KMS-11 (cell line): ENCODE data around the gene RETSAT.
A peak's percentile ranks its signal among the peaks of the same experiment; 100 is the strongest.

ENCODE experiments used
- H2AFZ ChIP-seq: fragments of 200-600 bp; sonication (generic); 2 replicates; pipeline ENCODE4 v1.6.1; 2016; ENCODE audit warnings: antibody characterized with exemption, mixed run types, low read depth
- H3K27ac ChIP-seq: fragments of 200-600 bp; sonication (generic); 2 replicates; pipeline ENCODE4 v1.6.1; 2016; ENCODE audit warnings: mild to moderate bottlenecking, mixed run types
- H3K27me3 ChIP-seq: fragments of 200-600 bp; sonication (generic); 2 replicates; pipeline ENCODE4 v1.6.1; 2017; ENCODE audit warnings: mild to moderate bottlenecking, low read depth, mixed run types, moderate library complexity; ENCODE audit not compliant: insufficient read depth
- H3K36me3 ChIP-seq: fragments of 200-600 bp; sonication (generic); 2 replicates; pipeline ENCODE4 v1.6.1; 2017; ENCODE audit warnings: mild to moderate bottlenecking, mixed run types; ENCODE audit not compliant: insufficient read depth
- H3K4me1 ChIP-seq: fragments of 200-600 bp; sonication (generic); 2 replicates; pipeline ENCODE4 v1.6.1; 2016; ENCODE audit warnings: mild to moderate bottlenecking, low read depth, mixed run types; ENCODE audit not compliant: poor library complexity, severe bottlenecking
- H3K4me2 ChIP-seq: fragments of 200-600 bp; sonication (generic); 2 replicates; pipeline ENCODE4 v1.7.0; 2016; ENCODE audit warnings: mild to moderate bottlenecking, mixed run types
- H3K4me3 ChIP-seq: fragments of 200-600 bp; sonication (generic); IDR thresholded peaks from 2 replicates; pipeline ENCODE4 v1.6.1; 2017; ENCODE audit warnings: low read depth, low read length, mixed read lengths; ENCODE audit not compliant: insufficient read depth
- H3K79me2 ChIP-seq: fragments of 200-600 bp; sonication (generic); 2 replicates; pipeline ENCODE4 v1.6.1; 2016; ENCODE audit warnings: low read depth, mixed run types; ENCODE audit not compliant: insufficient read depth
- H3K9ac ChIP-seq: fragments of 200-600 bp; sonication (generic); 2 replicates; pipeline ENCODE4 v1.6.1; 2016; ENCODE audit warnings: mild to moderate bottlenecking, mixed run types
- H4K20me1 ChIP-seq: fragments of 200-600 bp; sonication (generic); 2 replicates; pipeline ENCODE4 v1.6.1; 2016; ENCODE audit warnings: mild to moderate bottlenecking, mixed run types; ENCODE audit not compliant: insufficient read depth
- CTCF ChIP-seq: fragments of 200-600 bp; sonication (generic); conservative IDR thresholded peaks from 2 replicates; pipeline ENCODE4 v1.6.1; 2017; ENCODE audit warnings: low read depth, mild to moderate bottlenecking, antibody characterized with exemption, low read length, moderate library complexity, mixed read lengths

RETSAT gene

GRCh38 chr2:85355521-85355920 is 1.2 kb upstream of the RETSAT start:
- no peak for TF ChIP-seq CTCF
- H4K20me1 ChIP-seq = no peaks in the 10 kb centered on the region
- peaks cover 18% of the 10 kb centered on the region for H3K4me1 ChIP-seq
- peaks cover 26% of the 10 kb centered on the region for H3K79me2 ChIP-seq
- no peak overlapping the region; the same call in 1 of the 2 replicates for H2AFZ ChIP-seq
- peak overlapping the region; percentile 89 for H3K4me2 ChIP-seq
- H3K9ac ChIP-seq = peak overlapping the region; percentile 75; the same call in 1 of the 2 replicates
- H3K36me3 ChIP-seq = no peaks in the 10 kb centered on the region
- no peaks in the 10 kb centered on the region for H3K27me3 ChIP-seq
- H3K27ac ChIP-seq = no peak overlapping the region
- H3K4me3 ChIP-seq = peak overlapping the region; percentile 93

DNA sequence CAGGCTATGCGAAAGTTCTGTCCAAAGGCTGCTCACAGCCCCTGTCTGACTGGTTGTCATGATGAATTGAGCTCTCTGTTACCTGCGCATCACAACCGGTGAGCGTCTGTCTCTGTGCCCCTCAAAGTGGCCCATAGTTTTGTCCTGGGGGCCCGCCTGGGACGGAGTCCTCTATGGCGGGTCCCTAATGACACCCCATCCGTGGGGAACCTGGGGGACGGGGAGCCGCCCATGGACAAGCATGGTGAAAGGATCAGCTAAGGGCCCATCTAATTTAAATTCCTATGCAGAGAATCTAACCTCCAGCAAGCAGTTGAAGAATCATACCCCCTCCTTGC is 714 bp upstream of the RETSAT start:
- H3K4me2 ChIP-seq = peak overlapping the region; percentile 89
- TF ChIP-seq CTCF = no peak

DNA sequence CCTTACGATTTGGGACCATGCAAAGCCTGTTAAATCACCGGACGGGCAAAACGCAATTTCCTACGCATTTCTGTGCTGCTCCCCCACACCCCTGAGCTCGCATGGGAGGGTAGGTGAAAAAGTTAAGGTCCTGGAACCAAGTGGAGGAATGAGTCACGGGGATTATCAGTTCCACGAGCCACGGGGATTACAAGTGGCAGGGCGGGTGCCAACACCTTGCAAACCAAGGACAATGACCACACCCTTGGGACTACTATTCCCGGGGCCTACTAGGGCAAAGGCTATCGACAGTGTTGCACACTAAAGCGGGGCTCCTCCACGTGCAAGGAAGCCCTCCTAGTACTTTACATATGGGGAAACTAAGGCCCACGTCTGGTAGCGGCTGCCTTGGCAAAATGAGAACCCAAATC is 447 bp downstream of the RETSAT start:
- Histone ChIP-seq H3K4me3 (peak overlapping the region; percentile 79), H3K27me3 (no peaks in the 10 kb centered on the region), H3K4me1 (peaks cover 18% of the 10 kb centered on the region), H3K4me2 (peak overlapping the region; percentile 75), H3K27ac (peak overlapping the region; percentile 53), H3K9ac (peak overlapping the region; percentile 75; the same call in 1 of the 2 replicates), H4K20me1 (no peaks in the 10 kb centered on the region), H3K79me2 (peaks cover 26% of the 10 kb centered on the region), H3K36me3 (no peaks in the 10 kb centered on the region; the same call in 1 of the 2 replicates), H2AFZ (peak overlapping the region; percentile 78)
- TF ChIP-seq CTCF = no peak

More for the DNA sequence above, 714 bp upstream of the RETSAT start:
- Histone ChIP-seq H4K20me1 (no peaks in the 10 kb centered on the region), H3K9ac (peak overlapping the region; percentile 75), H3K4me1 (peaks cover 18% of the 10 kb centered on the region), H3K4me3 (peak overlapping the region; percentile 93), H3K27ac (peak overlapping the region; percentile 45), H2AFZ (peak overlapping the region; percentile 85), H3K36me3 (no peaks in the 10 kb centered on the region), H3K79me2 (peaks cover 26% of the 10 kb centered on the region), H3K27me3 (no peaks in the 10 kb centered on the region)

DNA sequence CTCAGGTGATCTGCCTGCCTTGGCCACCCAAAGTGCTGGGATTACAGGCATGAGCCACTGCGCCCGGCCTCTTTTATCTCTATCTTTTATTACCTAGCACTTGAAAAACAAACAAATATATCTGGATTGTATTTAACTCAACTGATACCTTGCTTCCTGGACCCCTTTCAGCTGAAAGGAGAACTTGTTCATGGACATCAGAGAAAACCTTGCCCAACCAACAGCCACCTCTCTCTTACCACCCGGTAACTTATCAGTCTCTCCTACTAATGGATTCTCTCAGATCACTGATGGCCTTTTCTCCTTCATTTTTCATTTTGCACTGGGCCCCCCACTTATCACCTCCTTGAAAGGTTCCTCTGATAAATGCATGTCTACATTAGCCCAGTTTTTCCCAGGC is 6.7 kb downstream of the RETSAT start:
- H3K4me3 ChIP-seq = no peak overlapping the region
- H3K4me2 ChIP-seq = no peak overlapping the region
- H3K36me3 ChIP-seq = no peaks in the 10 kb centered on the region; the same call in 1 of the 2 replicates
- H2AFZ ChIP-seq = no peak overlapping the region
- no peak overlapping the region for H3K27ac ChIP-seq
- H3K79me2 ChIP-seq = peaks cover 3% of the 10 kb centered on the region
- H3K27me3 ChIP-seq = no peaks in the 10 kb centered on the region
- H3K9ac ChIP-seq = no peak overlapping the region
- no peaks in the 10 kb centered on the region for H4K20me1 ChIP-seq
- no peak for TF ChIP-seq CTCF
- H3K4me1 ChIP-seq = peaks cover 2% of the 10 kb centered on the region
